ENCODE data around the gene MCC. TPM values are rescaled to one million over a fixed set of nuclear protein-coding genes. Genes with fewer than 3 reads are reported as not detected.

MCC gene
- total and polyA plus RNA-seq, 2 experiments from 2014 or later = 3.4 to 8.8 TPM

- 48 to 51% methylated on average over 6 of the region's 6 CpGs for WGBS, 2 experiments (ENCODE audit: low coverage in 1 of 2, low lambda C conversion rate in 2 of 2, missing lambda C conversion rate in 2 of 2)
Measured at GRCh38 chr5:113510836-113511451, 22.7 kb upstream of the MCC start.

DNA sequence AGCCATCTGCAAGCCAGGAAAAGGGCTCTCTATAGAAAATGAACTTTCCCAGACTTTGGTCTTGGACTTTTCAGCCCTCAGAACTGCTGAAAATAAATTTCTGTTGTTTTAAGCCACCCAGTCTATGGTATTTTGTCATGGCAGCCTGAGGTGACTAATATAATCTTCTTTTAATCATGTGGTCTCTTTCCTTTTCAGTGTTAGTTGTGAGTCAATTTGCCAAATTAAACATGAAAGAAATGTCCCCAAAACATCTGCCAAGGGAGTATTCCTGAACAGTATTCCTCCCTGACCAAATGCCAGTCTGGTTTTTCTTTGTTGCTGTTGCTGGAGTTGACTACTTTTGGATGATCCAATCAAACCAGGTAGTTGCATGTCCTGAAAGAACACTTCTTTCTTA, 20.5 kb upstream of the MCC start:
- no peak overlapping the region for H2AFZ ChIP-seq
- no peak overlapping the region for H3K4me3 ChIP-seq
- no peak overlapping the region for H3K27ac ChIP-seq
- in situ Hi-C loops (cut with MboI) = loop anchor here (10.0 kb wide), 2 partner anchors 134 to 504 kb away; no protein-coding TSS in a partner anchor
- H3K9me3 ChIP-seq (ENCODE audit: low read depth) = no peaks in the 10 kb centered on the region
- peak; percentile 51 for DNase-seq
- H3K79me2 ChIP-seq (ENCODE audit: insufficient read depth) = peaks cover 6% of the 10 kb centered on the region
- peaks cover 17% of the 10 kb centered on the region; the same call in 1 of the 2 replicates for H3F3A ChIP-seq (ENCODE audit: insufficient read depth)
- H3K4me2 ChIP-seq (ENCODE audit: unreplicated experiment) = no peak overlapping the region
- no peaks in the 10 kb centered on the region for H4K20me1 ChIP-seq (ENCODE audit: insufficient read depth)
- peaks cover 15% of the 10 kb centered on the region; the same call in 1 of the 2 replicates for H3K4me1 ChIP-seq (ENCODE audit: insufficient read depth)
- no peaks in the 10 kb centered on the region for H3K36me3 ChIP-seq (ENCODE audit: low read depth)
- no peaks in the 10 kb centered on the region for H3K27me3 ChIP-seq (replicated peaks; ENCODE audit: insufficient read depth)
- H3K9ac ChIP-seq = no peak overlapping the region
- TF ChIP-seq EZH2 (IDR thresholded peaks at IDR 0.05; ENCODE audit: insufficient read depth, poor library complexity, severe bottlenecking) (no peak), EZH2phosphoT487 (IDR thresholded peaks at IDR 0.05; ENCODE audit: insufficient read depth, low read depth) (no peak)
- no peaks in the 10 kb centered on the region for H3K9me2 ChIP-seq (ENCODE audit: insufficient read depth)

More at GRCh38 chr5:113510836-113511451, 22.7 kb upstream of the MCC start:
- peak; percentile 66 for DNase-seq
- Histone ChIP-seq H3K27me3 (replicated peaks; ENCODE audit: insufficient read depth) (no peaks in the 10 kb centered on the region), H3K27ac (no peak overlapping the region), H3F3A (ENCODE audit: insufficient read depth) (0 out of 2 replicates have a peak, but pooled peaks cover 5% of the 10 kb centered on the region), H3K9me2 (ENCODE audit: insufficient read depth) (no peaks in the 10 kb centered on the region), H3K36me3 (ENCODE audit: low read depth) (no peaks in the 10 kb centered on the region), H3K9me3 (ENCODE audit: low read depth) (no peaks in the 10 kb centered on the region), H4K20me1 (ENCODE audit: insufficient read depth) (no peaks in the 10 kb centered on the region), H3K4me1 (ENCODE audit: insufficient read depth) (peaks cover 14% of the 10 kb centered on the region), H3K9ac (no peak overlapping the region), H3K4me2 (ENCODE audit: unreplicated experiment) (no peak overlapping the region), H3K79me2 (ENCODE audit: insufficient read depth) (peaks cover 26% of the 10 kb centered on the region), H3K4me3 (no peak overlapping the region), H2AFZ (no peak overlapping the region)
- in situ Hi-C loops (cut with MboI) = no loop called here
- TF ChIP-seq EZH2 (IDR thresholded peaks at IDR 0.05; ENCODE audit: insufficient read depth, poor library complexity, severe bottlenecking) (no peak), EZH2phosphoT487 (IDR thresholded peaks at IDR 0.05; ENCODE audit: insufficient read depth, low read depth) (no peak)

DNA sequence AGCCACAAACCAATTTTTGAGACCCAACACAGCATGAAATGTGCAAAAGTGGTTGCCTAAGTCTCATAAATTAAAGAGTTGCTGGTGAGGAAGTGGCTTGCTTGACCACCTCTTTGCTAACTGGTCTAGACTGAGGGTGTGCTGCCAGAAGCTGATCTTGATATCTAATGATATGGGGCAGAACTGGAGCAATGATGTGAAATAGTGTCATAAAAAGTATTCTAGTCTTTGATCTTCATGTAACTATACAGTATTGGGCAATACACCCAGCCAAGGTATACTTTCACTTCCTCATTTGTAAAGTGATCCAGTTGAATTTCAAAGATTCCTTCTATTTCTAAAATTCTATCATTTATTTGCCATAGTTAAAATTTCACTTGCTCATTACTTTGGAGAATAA, 19.3 kb upstream of the MCC start:
- no peak for DNase-seq
- Histone ChIP-seq H3K79me2 (ENCODE audit: insufficient read depth) (no peaks in the 10 kb centered on the region), H4K20me1 (ENCODE audit: insufficient read depth) (no peaks in the 10 kb centered on the region), H3K4me3 (no peak overlapping the region), H3K9me3 (ENCODE audit: low read depth) (no peaks in the 10 kb centered on the region), H3K4me1 (ENCODE audit: insufficient read depth) (peaks cover 15% of the 10 kb centered on the region; the same call in 1 of the 2 replicates), H3K27ac (no peak overlapping the region), H3K4me2 (ENCODE audit: unreplicated experiment) (no peak overlapping the region), H3K27me3 (replicated peaks; ENCODE audit: insufficient read depth) (no peaks in the 10 kb centered on the region), H2AFZ (no peak overlapping the region), H3K9ac (no peak overlapping the region), H3K36me3 (ENCODE audit: low read depth) (no peaks in the 10 kb centered on the region), H3K9me2 (ENCODE audit: insufficient read depth) (no peaks in the 10 kb centered on the region), H3F3A (ENCODE audit: insufficient read depth) (peaks cover 11% of the 10 kb centered on the region; the same call in 1 of the 2 replicates)
- TF ChIP-seq EZH2 (IDR thresholded peaks at IDR 0.05; ENCODE audit: insufficient read depth, poor library complexity, severe bottlenecking) (no peak), EZH2phosphoT487 (IDR thresholded peaks at IDR 0.05; ENCODE audit: insufficient read depth, low read depth) (no peak)
- in situ Hi-C loops (cut with MboI) = loop anchor here (10.0 kb wide), 2 partner anchors 133 to 503 kb away; no protein-coding TSS in a partner anchor

- in situ Hi-C loops (cut with MboI) = loop anchor here (10.0 kb wide), 2 partner anchors 130 to 500 kb away; no protein-coding TSS in a partner anchor
- H2AFZ ChIP-seq = 0 out of 2 replicates have a peak overlapping the region, but pooled peaks have one; percentile 2
Measured at GRCh38 chr5:113505181-113505580, 16.9 kb upstream of the MCC start.

More at GRCh38 chr5:113505181-113505580, 16.9 kb upstream of the MCC start:
- Histone ChIP-seq H3F3A (ENCODE audit: insufficient read depth) (peaks cover 11% of the 10 kb centered on the region; the same call in 1 of the 2 replicates), H3K4me1 (ENCODE audit: insufficient read depth) (peaks cover 15% of the 10 kb centered on the region; the same call in 1 of the 2 replicates), H3K27me3 (replicated peaks; ENCODE audit: insufficient read depth) (no peaks in the 10 kb centered on the region), H3K36me3 (ENCODE audit: low read depth) (no peaks in the 10 kb centered on the region), H3K9me2 (ENCODE audit: insufficient read depth) (no peaks in the 10 kb centered on the region), H3K27ac (no peak overlapping the region), H3K79me2 (ENCODE audit: insufficient read depth) (no peaks in the 10 kb centered on the region), H3K9ac (no peak overlapping the region), H3K9me3 (ENCODE audit: low read depth) (no peaks in the 10 kb centered on the region), H3K4me3 (no peak overlapping the region), H4K20me1 (ENCODE audit: insufficient read depth) (no peaks in the 10 kb centered on the region), H3K4me2 (ENCODE audit: unreplicated experiment) (no peak overlapping the region)
- DNase-seq = peak; percentile 56
- 52 to 57% methylated on average over 5 of the region's 5 CpGs for WGBS, 2 experiments (ENCODE audit: low coverage in 1 of 2, low lambda C conversion rate in 2 of 2, missing lambda C conversion rate in 2 of 2)
- no peak for TF ChIP-seq EZH2phosphoT487 (IDR thresholded peaks at IDR 0.05; ENCODE audit: insufficient read depth, low read depth)
- no peak for TF ChIP-seq EZH2 (IDR thresholded peaks at IDR 0.05; ENCODE audit: insufficient read depth, poor library complexity, severe bottlenecking)
